PFSK-1 (cell line): ENCODE data around the gene LRP3.

Experiments used
- POLR2AphosphoS5 ChIP-seq: IDR thresholded peaks from 2 replicates; pipeline ENCODE4 v1.6.1; 2012; ENCODE audit warnings: low read depth, mild to moderate bottlenecking, control low read depth, low read length, moderate library complexity
- SIN3A ChIP-seq: IDR thresholded peaks from 2 replicates; pipeline ENCODE4 v1.6.1; 2012; ENCODE audit warnings: mild to moderate bottlenecking, low read length, moderate library complexity, borderline replicate concordance; ENCODE audit not compliant: insufficient read depth

- TF ChIP-seq POLR2AphosphoS5, result no peak
- no peak for TF ChIP-seq SIN3A
These were observed 8.7 kb downstream of the LRP3 start for GRCh38 chr19:33202546-33203507.
